Testis (tissue), 2 donors: ENCODE data around the gene PDZD11.

Experiments used
- POLR2A ChIP-seq: fragments of 450-650 bp; IDR thresholded peaks from one replicate; pipeline ENCODE4 v1.6.1; 2017; ENCODE audit warnings: antibody characterized with exemption, mild to moderate bottlenecking, moderate library complexity
- TF ChIP-seq, protein P1 (sequence below), 3 experiments: fragments of 450-650 bp in 2 of 3; fragments of 200-600 bp in 1 of 3; sonication (generic) in 1 of 3; IDR thresholded peaks; one replicate each; pipeline ENCODE4 v1.5.1; 2016 to 2019; ENCODE audit warnings: antibody characterized with exemption in 3 of 3, mild to moderate bottlenecking in 2 of 3, moderate library complexity in 1 of 3

DNA sequence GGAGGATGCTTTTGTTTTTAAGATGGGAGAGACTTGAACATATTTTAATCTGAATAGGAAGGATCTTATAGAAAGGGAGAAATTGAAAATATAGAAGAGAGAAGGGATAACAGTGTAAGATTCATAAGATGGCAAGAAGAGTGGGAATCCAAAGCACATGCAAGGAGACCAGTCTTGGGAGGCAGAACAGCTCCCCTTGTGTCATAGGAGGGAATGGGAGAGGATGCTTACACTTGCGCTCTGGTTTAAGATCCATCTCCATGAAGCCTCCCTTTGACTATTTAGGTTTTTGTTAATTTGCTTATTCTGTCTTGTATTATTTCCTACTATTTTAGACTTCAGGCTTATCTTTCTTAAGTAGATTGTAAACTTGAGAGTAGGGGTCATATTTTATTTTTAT is 42.9 kb upstream of the PDZD11 start:
- TF ChIP-seq, protein P1, sequence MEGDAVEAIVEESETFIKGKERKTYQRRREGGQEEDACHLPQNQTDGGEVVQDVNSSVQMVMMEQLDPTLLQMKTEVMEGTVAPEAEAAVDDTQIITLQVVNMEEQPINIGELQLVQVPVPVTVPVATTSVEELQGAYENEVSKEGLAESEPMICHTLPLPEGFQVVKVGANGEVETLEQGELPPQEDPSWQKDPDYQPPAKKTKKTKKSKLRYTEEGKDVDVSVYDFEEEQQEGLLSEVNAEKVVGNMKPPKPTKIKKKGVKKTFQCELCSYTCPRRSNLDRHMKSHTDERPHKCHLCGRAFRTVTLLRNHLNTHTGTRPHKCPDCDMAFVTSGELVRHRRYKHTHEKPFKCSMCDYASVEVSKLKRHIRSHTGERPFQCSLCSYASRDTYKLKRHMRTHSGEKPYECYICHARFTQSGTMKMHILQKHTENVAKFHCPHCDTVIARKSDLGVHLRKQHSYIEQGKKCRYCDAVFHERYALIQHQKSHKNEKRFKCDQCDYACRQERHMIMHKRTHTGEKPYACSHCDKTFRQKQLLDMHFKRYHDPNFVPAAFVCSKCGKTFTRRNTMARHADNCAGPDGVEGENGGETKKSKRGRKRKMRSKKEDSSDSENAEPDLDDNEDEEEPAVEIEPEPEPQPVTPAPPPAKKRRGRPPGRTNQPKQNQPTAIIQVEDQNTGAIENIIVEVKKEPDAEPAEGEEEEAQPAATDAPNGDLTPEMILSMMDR (IDR thresholded peaks at IDR 0.05), result no peak
- no peak for TF ChIP-seq POLR2A
